NCI-H226 (cell line): ENCODE measurements around the gene LHPP.
A peak's percentile ranks its signal among the peaks of the same experiment; 100 is the strongest.

ENCODE experiments used
- DNase-seq: peaks from one replicate; pipeline ENCODE4 v3.0.0-alpha.2; 2015

The LHPP gene

DNA sequence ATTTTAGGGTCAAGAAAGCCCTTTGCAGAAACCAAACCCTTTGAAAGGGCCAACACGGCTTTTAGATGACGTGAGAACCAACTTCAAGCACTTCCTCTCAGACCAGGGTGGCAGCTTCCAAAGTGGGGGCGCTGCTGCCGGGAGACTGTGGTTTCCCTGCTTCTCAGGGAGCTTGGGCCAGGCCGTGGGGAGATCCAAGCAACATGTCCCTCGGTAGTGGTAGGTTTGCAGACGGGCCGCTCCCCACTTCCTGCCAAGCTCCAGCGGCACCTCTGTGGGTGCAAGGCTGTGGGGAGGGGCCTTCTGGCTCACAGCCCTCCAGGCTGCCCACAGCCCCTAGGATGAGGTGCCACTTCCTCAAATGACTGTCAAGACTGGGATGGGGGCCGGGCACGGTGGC, 150.1 kb downstream of the LHPP start:
- no peak for DNase-seq

- peak; percentile 57 for DNase-seq
These were observed 151.2 kb downstream of the LHPP start for GRCh38 chr10:124612611-124613498.

DNA sequence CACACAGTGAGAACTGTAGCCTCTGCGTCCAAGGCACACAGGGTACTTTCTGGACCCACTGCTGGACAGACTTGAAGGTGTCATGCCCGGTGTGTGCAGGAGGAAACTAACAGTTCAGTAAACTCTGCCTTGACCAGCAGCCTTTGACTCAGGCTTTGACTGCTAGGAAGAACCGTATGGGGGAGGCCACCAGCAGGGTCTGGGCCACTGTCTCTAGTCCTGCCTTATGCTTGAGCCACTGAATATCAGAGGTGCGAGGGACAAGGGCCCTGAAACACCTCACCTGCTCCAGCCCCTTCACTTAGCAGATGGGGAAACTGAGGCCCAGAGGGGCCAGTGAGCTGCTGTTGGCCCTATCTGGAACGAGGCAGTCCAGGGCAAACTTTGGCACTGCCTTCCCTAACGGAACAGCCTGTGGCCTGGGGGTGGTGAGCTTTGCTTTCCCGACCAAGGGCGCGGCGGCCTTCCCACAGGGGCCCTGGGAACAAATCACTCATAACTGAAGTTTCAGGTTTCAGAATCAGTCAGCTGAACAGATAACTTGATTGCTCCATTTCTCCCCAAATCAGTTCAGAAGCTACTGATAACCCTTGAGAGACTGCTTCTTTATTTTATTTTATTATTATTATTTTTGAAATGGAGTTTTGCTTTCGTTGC, 152.5 kb downstream of the LHPP start:
- no peak for DNase-seq

GRCh38 chr10:124615259-124615658, 153.6 kb downstream of the LHPP start:
- DNase-seq: no peak

DNA sequence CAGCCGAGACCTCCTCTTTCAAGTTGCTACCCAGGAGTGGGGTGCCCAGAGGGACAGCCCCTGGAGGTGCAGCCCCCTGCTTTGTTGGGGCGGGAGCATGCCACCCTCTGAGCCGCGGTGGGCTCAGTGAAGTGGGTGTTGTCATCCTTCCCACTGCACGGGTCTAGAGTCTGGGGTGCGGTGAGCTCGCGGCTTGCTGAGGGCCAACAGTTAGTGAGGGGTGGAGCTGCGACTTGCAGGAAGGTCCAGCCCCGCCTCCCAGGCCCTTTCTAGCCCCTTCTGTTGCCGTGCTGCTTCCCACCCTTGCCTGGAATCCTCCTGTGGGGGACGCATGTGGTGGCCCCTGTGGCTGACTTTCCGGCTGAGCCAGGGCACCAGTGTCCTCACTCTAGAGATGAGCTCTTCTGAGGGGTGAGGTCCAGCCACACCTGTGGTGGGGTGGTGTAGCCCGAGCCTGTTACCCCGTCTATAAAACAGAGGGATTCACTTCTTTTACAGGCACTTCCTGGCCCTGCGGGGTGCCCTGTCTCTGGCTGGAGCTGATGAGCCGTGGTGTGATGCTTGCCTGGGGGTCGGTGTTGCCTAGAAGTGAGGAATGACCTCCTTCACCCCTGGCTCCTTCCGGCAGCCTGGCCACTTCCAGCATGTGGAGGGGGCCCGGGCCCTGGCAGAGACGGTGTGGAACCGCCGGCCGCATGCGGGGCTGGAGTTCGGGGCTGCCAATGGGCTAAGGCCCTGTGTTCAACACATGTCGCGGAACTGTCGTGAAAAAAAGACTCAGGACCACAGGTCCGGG, 154.6 kb downstream of the LHPP start:
- DNase-seq: no peak

GRCh38 chr10:124616836-124617130, 155.2 kb downstream of the LHPP start:
- no peak for DNase-seq

DNA sequence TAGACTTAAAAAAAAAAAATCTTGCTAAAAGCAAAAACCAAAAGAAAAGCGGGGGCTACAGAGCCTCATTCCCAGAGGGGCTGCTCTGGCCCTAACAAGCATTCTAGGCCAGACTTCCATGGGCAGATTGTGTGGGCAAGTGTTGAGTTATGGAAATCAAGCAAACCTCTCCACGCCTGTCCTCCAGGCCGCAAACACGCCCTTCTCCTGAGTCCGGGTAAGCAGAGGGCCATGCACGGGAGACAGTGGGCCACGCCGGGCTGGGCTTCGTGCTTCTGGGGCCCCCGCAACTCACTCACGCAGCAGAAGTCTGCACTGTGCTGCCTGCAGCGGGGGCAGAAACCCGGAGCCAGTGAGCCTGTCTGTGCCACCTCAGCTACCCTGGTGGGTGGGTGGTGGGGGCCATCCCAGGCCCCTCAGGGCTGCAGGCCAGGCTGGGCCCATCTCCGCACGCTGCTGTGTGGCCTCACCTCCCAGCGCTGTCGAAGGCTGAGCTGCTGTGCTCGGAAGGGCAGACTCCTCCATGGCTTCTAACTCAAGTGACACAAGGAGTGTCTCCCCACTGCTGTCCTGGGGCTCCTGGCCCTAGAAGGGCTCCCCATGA, 156.9 kb downstream of the LHPP start:
- no peak for DNase-seq

DNA sequence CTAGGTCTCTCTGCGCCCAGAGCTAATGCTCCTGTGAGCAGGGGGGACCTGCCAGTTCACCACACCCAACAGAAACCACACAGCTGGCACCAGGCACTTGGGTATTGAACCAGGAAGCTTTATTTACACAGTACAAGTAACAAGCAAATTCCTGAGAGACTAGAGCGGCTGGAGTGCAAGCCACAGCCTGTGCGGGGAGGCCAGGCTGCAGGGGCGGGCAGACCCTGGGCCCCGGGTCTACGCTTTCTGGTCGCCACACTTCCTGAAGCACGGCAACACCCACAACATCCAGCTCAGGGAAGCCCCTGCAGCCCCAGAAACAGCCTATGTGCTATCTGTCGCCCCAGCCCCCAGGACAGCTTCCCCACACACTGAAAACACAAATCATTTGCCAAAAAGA, 157.6 kb downstream of the LHPP start:
- DNase-seq: no peak

DNA sequence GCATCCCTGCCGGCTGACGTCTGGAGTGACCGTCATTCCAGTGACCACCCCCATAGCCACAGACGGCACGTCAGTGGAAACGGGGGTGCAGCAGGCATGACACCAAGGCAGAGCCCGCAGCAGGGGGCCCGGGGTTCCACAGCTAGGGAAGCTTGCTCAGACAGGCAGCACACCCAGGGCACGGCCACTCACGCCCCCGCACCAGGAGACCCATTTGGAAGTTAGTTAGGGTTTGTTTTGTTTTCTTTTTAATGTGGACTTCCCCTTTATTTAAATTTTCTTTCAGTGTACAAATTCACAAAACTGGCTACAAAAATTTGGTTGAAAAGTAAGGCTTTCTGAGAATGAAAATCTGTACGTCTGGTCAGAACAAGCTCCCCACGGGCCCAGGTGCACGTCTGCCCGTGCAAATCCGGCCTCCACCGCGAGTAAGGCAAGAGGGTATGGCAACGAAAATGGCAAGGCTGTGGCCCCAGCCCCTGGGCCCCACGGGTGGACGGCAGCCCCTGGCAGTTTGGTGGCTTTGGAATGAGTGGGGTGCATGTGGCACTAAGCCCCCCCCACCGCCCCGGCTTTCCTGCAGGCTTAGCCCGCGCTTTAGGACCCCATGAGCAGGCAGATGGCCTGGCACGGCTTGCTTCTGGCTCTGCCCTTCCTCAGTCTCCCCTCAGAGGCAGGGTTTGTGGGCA, 158.3 kb downstream of the LHPP start:
- DNase-seq: no peak

GRCh38 chr10:124621637-124622036, 160.0 kb downstream of the LHPP start:
- no peak for DNase-seq

DNA sequence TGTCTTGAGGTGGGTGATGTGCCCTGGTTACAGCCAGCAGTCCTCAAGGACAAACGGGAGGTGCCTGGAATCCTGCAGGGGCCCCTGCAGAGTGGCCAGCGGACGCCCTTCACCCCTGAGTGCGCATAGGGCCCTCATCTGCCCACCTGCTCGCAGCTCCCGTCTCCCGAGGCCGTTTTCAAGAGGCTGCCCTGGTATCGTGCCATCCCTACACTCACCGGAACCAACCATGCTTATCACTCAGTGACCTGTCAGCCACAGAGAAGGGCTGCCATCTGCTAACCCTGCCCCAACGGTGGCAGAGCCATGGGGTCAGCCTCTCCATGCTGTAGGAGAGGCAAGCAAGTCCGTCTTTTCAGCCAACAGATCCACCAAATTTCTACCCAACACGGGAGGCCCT, 160.5 kb downstream of the LHPP start:
- DNase-seq: no peak

- no peak for DNase-seq
These were observed 161.4 kb downstream of the LHPP start for GRCh38 chr10:124622866-124623536.

GRCh38 chr10:124624006-124624405, 162.4 kb downstream of the LHPP start:
- no peak for DNase-seq

GRCh38 chr10:124624466-124624865, 162.8 kb downstream of the LHPP start:
- DNase-seq: no peak

- DNase-seq: no peak
These were observed 163.3 kb downstream of the LHPP start for GRCh38 chr10:124624895-124625294.

- no peak for DNase-seq
These were observed 164.2 kb downstream of the LHPP start for GRCh38 chr10:124625831-124626238.

GRCh38 chr10:124626759-124627380, 165.2 kb downstream of the LHPP start:
- DNase-seq: no peak

DNA sequence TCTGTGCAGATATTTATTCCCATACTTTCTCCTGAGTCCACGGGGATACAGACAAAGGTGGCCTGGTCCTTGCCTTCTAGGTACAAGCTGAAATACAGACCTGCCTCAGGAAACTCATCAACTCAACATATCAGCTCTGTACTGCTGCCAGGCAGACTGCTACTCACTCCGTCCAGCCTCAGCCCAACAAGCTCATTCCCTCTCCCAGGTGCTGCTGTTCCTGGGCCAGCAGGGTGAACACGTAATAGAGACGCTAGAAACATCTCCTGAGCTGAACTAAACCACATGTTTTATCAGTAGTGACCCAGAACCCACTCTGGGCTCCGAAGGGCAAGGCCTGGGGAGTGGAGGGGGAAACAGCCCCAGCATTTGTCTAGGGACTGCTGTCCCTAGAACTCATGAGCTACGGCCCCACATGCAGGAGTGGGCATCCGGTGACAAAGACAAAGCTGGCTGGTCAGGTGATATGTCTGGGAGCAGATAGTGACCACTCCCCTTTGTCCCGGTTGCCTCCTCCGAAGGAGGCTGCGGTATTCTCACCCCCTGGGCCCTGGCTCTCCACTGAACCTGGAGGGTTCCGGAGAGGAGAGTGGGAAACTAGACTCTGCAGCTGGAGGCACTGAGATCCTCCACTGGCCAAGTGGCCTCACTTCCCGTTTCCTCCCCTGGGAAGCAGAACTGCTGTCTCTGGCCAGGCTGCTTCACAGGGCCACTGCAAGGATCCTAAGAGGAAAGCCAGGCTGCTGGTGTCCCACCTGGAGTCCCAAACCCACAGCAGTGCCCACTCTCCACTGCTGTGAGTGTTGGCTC, 166.4 kb downstream of the LHPP start:
- DNase-seq: no peak

DNA sequence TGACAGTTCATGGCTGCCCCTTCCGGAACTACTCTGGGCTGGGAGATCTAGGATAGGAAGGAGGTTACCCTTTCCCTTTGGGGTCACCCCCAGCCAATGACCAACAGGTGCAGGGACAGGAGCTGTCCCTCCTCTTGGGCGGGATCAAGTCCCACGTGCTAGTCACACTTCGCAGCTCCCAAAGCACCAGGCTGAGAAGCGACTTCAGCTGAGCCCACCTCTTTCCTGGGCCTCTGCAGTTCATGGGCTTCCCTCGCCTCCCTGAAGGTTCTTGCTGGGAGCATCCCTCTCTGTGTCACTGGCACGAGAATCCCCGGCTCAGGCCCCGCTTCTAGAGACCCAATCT, 167.0 kb downstream of the LHPP start:
- no peak for DNase-seq

DNA sequence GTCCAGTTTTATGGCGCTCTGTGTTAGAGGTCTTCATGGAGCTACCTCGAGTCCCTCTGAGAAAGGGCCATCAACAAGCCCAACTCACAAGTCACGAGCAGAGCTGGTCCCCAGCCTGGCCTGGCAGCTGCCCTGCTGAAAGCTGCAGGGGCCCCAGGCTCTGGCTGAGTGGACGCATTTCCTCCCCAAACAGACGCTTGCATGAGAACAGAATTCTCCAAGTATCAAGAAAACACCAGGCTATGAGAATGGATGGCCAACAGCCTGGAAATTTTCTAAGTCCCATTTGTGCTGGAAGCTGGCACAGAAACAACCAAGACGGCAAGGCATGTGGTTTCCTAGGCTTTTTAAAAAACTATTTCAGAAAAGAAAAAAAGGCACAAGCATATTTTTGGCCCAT, 167.8 kb downstream of the LHPP start:
- no peak for DNase-seq

DNA sequence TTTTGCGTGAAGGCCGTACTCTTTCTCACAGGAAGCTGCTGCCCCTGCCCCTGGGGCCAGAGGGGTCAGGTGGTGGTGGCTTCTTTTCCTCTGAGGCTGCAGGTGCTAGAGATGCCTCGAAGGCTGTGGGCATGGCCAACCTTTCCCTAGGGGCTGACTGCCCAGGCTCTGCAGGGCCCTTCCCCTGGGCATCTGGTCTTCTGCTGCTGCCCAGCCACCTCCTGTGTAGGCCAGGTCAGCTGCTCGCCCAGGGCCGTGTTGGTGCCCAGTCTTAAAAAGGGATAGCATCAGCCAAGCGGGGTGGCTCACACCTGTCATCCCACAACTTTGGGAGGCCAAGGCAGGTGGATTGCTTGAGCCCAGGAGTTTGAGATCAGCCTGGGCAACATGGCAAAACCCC, 168.2 kb downstream of the LHPP start:
- DNase-seq: no peak
